ENCODE results near the gene PCDHGA2.
A peak's percentile ranks its signal among the peaks of the same experiment; 100 is the strongest.

PCDHGA2 gene

DNA sequence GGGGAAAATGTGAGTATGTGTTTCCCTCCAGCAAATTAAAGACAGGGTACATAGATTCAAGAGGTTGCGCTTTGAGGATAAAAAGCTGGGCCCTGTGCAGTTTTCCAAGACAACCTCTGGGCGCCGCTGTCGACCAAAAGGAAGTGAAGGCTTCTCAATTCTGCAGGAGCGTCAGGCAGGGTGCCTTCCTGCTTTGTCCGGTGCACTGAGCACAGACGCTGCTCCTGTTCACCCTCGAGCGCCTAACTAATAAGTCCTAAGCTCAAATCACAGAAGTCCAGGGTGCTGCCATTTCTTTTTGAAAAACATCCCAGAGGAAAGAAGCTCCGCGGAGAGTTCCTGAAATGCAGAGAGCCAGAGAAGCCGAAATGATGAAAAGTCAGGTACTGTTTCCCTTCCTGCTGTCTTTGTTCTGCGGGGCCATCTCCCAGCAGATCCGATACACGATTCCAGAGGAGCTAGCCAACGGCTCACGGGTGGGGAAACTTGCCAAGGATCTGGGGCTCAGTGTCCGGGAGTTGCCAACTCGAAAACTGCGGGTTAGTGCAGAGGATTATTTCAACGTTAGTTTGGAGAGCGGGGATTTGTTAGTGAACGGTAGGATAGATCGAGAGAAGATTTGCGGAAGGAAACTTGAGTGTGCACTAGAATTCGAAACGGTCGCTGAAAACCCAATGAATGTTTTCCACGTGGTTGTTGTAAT, 11.5 kb downstream of the PCDHGA2 start, which contains the start of gene PCDHGB1:
Gene PCDHGB1, plus strand, starts transcription at position 183 of the 703 bp plus-strand sequence. Its CDS starts 162 bp downstream, at position 345.
- no peak for TF ChIP-seq EZH2phosphoT487 (IDR thresholded peaks at IDR 0.05; ENCODE audit: low read depth)
- TF ChIP-seq, protein P1, sequence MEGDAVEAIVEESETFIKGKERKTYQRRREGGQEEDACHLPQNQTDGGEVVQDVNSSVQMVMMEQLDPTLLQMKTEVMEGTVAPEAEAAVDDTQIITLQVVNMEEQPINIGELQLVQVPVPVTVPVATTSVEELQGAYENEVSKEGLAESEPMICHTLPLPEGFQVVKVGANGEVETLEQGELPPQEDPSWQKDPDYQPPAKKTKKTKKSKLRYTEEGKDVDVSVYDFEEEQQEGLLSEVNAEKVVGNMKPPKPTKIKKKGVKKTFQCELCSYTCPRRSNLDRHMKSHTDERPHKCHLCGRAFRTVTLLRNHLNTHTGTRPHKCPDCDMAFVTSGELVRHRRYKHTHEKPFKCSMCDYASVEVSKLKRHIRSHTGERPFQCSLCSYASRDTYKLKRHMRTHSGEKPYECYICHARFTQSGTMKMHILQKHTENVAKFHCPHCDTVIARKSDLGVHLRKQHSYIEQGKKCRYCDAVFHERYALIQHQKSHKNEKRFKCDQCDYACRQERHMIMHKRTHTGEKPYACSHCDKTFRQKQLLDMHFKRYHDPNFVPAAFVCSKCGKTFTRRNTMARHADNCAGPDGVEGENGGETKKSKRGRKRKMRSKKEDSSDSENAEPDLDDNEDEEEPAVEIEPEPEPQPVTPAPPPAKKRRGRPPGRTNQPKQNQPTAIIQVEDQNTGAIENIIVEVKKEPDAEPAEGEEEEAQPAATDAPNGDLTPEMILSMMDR (IDR thresholded peaks at IDR 0.05; ENCODE audit: low read depth, low read length): no peak
- no peak within 1 kb of the TSS for H2AFZ ChIP-seq (ENCODE audit: low read depth, low read length)
- no peaks in the 10 kb centered on the region for H4K20me1 ChIP-seq (ENCODE audit: insufficient read depth, low read length)
- 0 out of 2 replicates have a peak, but pooled peaks cover 3% of the 10 kb centered on the region for H3K4me1 ChIP-seq (ENCODE audit: low read length)
- no peak within 1 kb of the TSS for H3K9ac ChIP-seq (ENCODE audit: low read length)
- no peak within 1 kb of the TSS for H3K4me3 ChIP-seq (ENCODE audit: low read length)
- no peaks in the 10 kb centered on the region for H3K79me2 ChIP-seq (ENCODE audit: low read length)
- H3K4me2 ChIP-seq (ENCODE audit: low read length): no peak within 1 kb of the TSS
- H3K36me3 ChIP-seq (replicated peaks; ENCODE audit: low read depth, low read length): no peaks in the 10 kb centered on the region
- no peaks in the 10 kb centered on the region for H3K27me3 ChIP-seq (ENCODE audit: low read depth, low read length)
- H3K27ac ChIP-seq (ENCODE audit: low read length): no peak within 1 kb of the TSS
- no peaks in the 10 kb centered on the region for H3K9me3 ChIP-seq (ENCODE audit: insufficient read depth, low read length)

GRCh38 chr5:141351591-141351990, 13.0 kb downstream of the PCDHGA2 start:
- Histone ChIP-seq H4K20me1 (ENCODE audit: insufficient read depth, low read length) (no peaks in the 10 kb centered on the region), H3K27ac (ENCODE audit: low read length) (no peak overlapping the region), H3K4me2 (ENCODE audit: low read length) (no peak overlapping the region), H3K36me3 (replicated peaks; ENCODE audit: low read depth, low read length) (no peaks in the 10 kb centered on the region), H2AFZ (ENCODE audit: low read depth, low read length) (no peak overlapping the region), H3K9ac (ENCODE audit: low read length) (no peak overlapping the region), H3K79me2 (ENCODE audit: low read length) (no peaks in the 10 kb centered on the region), H3K27me3 (ENCODE audit: low read depth, low read length) (no peaks in the 10 kb centered on the region), H3K4me3 (ENCODE audit: low read length) (no peak overlapping the region), H3K4me1 (ENCODE audit: low read length) (0 out of 2 replicates have a peak, but pooled peaks cover 3% of the 10 kb centered on the region), H3K9me3 (ENCODE audit: insufficient read depth, low read length) (no peaks in the 10 kb centered on the region)
- TF ChIP-seq, protein P1 (IDR thresholded peaks at IDR 0.05; ENCODE audit: low read depth, low read length): no peak
- no peak for TF ChIP-seq EZH2phosphoT487 (IDR thresholded peaks at IDR 0.05; ENCODE audit: low read depth)

DNA sequence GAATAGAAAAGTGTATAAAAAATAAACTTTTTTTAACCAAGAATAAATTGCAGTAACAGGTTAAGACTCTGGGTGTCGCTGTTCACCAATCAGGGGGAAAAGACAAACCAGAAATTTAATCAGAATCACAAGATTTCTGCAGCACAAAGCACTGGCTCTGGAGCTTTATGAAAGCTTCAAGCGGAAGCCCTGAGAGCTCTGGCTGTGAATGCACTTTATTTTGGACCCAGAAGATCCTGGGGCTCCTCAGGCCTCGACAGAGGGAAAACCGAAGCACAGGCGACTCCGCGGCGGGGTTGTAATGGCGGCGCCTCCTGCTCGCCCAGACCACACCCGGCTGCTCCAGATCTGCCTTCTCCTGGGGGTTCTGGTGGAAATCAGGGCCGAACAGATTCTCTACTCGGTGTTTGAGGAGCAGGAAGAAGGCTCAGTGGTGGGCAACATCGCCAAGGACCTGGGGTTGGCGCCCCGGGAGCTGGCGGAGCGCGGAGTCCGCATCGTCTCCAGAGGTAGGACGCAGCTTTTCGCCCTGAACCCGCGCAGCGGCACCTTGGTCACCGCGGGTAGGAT, 16.4 kb downstream of the PCDHGA2 start, which contains the start of gene PCDHGA4:
Gene PCDHGA4, plus strand, starts transcription at position 122 of the 570 bp plus-strand sequence. Its CDS starts 87 bp downstream, at position 209.
- Histone ChIP-seq H2AFZ (ENCODE audit: low read depth, low read length) (no peak within 1 kb of the TSS), H3K27me3 (ENCODE audit: low read depth, low read length) (no peaks in the 10 kb centered on the region), H4K20me1 (ENCODE audit: insufficient read depth, low read length) (no peaks in the 10 kb centered on the region), H3K4me1 (ENCODE audit: low read length) (0 out of 2 replicates have a peak, but pooled peaks cover 3% of the 10 kb centered on the region), H3K79me2 (ENCODE audit: low read length) (no peaks in the 10 kb centered on the region), H3K4me2 (ENCODE audit: low read length) (0 out of 2 replicates have a peak within 1 kb of the TSS, but pooled peaks have one; percentile 32), H3K36me3 (replicated peaks; ENCODE audit: low read depth, low read length) (no peaks in the 10 kb centered on the region), H3K9me3 (ENCODE audit: insufficient read depth, low read length) (no peaks in the 10 kb centered on the region), H3K9ac (ENCODE audit: low read length) (no peak within 1 kb of the TSS), H3K27ac (ENCODE audit: low read length) (no peak within 1 kb of the TSS), H3K4me3 (ENCODE audit: low read length) (no peak within 1 kb of the TSS)
- TF ChIP-seq, protein P1 (IDR thresholded peaks at IDR 0.05; ENCODE audit: low read depth, low read length): peak; percentile 50
- TF ChIP-seq EZH2phosphoT487 (IDR thresholded peaks at IDR 0.05; ENCODE audit: low read depth): no peak

- Histone ChIP-seq H3K9ac (ENCODE audit: low read length) (no peak overlapping the region), H3K4me2 (ENCODE audit: low read length) (no peak overlapping the region), H3K27me3 (ENCODE audit: low read depth, low read length) (no peaks in the 10 kb centered on the region), H3K9me3 (ENCODE audit: insufficient read depth, low read length) (no peaks in the 10 kb centered on the region), H3K79me2 (ENCODE audit: low read length) (no peaks in the 10 kb centered on the region), H3K4me1 (ENCODE audit: low read length) (0 out of 2 replicates have a peak, but pooled peaks cover 3% of the 10 kb centered on the region), H3K36me3 (replicated peaks; ENCODE audit: low read depth, low read length) (no peaks in the 10 kb centered on the region), H4K20me1 (ENCODE audit: insufficient read depth, low read length) (no peaks in the 10 kb centered on the region), H3K27ac (ENCODE audit: low read length) (no peak overlapping the region), H3K4me3 (ENCODE audit: low read length) (no peak overlapping the region), H2AFZ (ENCODE audit: low read depth, low read length) (no peak overlapping the region)
- TF ChIP-seq, protein P1 (IDR thresholded peaks at IDR 0.05; ENCODE audit: low read depth, low read length): no peak
- no peak for TF ChIP-seq EZH2phosphoT487 (IDR thresholded peaks at IDR 0.05; ENCODE audit: low read depth)
These were observed 17.1 kb downstream of the PCDHGA2 start for GRCh38 chr5:141355641-141356040.
